Brain microvascular endothelial cell (primary cell): ENCODE results near the gene ASPHD2.
A peak's percentile ranks its signal among the peaks of the same experiment; 100 is the strongest.

Experiments
- DNase-seq: peaks from one replicate; pipeline ENCODE4 v3.0.0-alpha.2; 2020
- H3K27ac ChIP-seq: fragments of 250-450 bp; sonication (Bioruptor Pico); 2 replicates; pipeline ENCODE4 v1.5.1; 2020; ENCODE audit warnings: mild to moderate bottlenecking, moderate library complexity
- H3K27me3 ChIP-seq: fragments of 250-450 bp; sonication (Bioruptor Pico); replicated peaks from 2 replicates; pipeline ENCODE4 v1.5.1; 2020; ENCODE audit warnings: mild to moderate bottlenecking
- H3K36me3 ChIP-seq: fragments of 250-450 bp; sonication (Bioruptor Pico); replicated peaks from 2 replicates; pipeline ENCODE4 v1.5.1; 2020; ENCODE audit warnings: mild to moderate bottlenecking
- H3K4me3 ChIP-seq: 2 replicates; pipeline ENCODE4 v1.5.1; 2011; ENCODE audit warnings: low read depth, mild to moderate bottlenecking, control low read depth, low read length, moderate library complexity
- CTCF ChIP-seq: IDR thresholded peaks from 2 replicates; pipeline ENCODE4 v1.5.1; 2011; ENCODE audit warnings: low read depth, mild to moderate bottlenecking, moderate library complexity, low read length, control low read depth, inconsistent platforms; ENCODE audit errors: missing control alignments
- in situ Hi-C: cut with HindIII; loops from 2 replicates; pipeline ENCODE4 v1.10.0; 2017; ENCODE audit warnings: low sequenced_read_pairs, low pct_ligation_motif_present

Gene ASPHD2

GRCh38 chr22:26389125-26389524 lies 39.9 kb upstream of the ASPHD2 start:
- Histone ChIP-seq H3K27ac (no peak overlapping the region), H3K4me3 (no peak overlapping the region), H3K36me3 (no peaks in the 10 kb centered on the region), H3K27me3 (no peaks in the 10 kb centered on the region)
- DNase-seq = no peak
- in situ Hi-C loops = no loop called here
- no peak for TF ChIP-seq CTCF

GRCh38 chr22:26391091-26391490 lies 38.0 kb upstream of the ASPHD2 start:
- in situ Hi-C loops = no loop called here
- H3K27ac ChIP-seq = no peak overlapping the region
- no peaks in the 10 kb centered on the region for H3K36me3 ChIP-seq
- H3K27me3 ChIP-seq = no peaks in the 10 kb centered on the region
- no peak for DNase-seq
- no peak overlapping the region for H3K4me3 ChIP-seq
- no peak for TF ChIP-seq CTCF

- H3K36me3 ChIP-seq = no peaks in the 10 kb centered on the region
- no peak for TF ChIP-seq CTCF
- no peak overlapping the region for H3K27ac ChIP-seq
- DNase-seq = no peak
- no peak overlapping the region for H3K4me3 ChIP-seq
- in situ Hi-C loops = no loop called here
- no peaks in the 10 kb centered on the region for H3K27me3 ChIP-seq
Measured at GRCh38 chr22:26391623-26392022, 37.4 kb upstream of the ASPHD2 start.

- H3K4me3 ChIP-seq = no peak overlapping the region
- H3K27me3 ChIP-seq = no peaks in the 10 kb centered on the region
- H3K27ac ChIP-seq = no peak overlapping the region
- no peak for DNase-seq
- in situ Hi-C loops = no loop called here
- no peaks in the 10 kb centered on the region for H3K36me3 ChIP-seq
- TF ChIP-seq CTCF = peak; percentile 43
Measured at GRCh38 chr22:26393929-26394328, 35.1 kb upstream of the ASPHD2 start.

- Histone ChIP-seq H3K4me3 (no peak overlapping the region), H3K36me3 (no peaks in the 10 kb centered on the region), H3K27ac (no peak overlapping the region), H3K27me3 (no peaks in the 10 kb centered on the region)
- DNase-seq = no peak
- in situ Hi-C loops = no loop called here
- no peak for TF ChIP-seq CTCF
Measured at GRCh38 chr22:26394777-26395176, 34.3 kb upstream of the ASPHD2 start.

- DNase-seq = no peak
- H3K4me3 ChIP-seq = no peak overlapping the region
- no peak overlapping the region for H3K27ac ChIP-seq
- no peak for TF ChIP-seq CTCF
- in situ Hi-C loops = no loop called here
- no peaks in the 10 kb centered on the region for H3K36me3 ChIP-seq
- no peaks in the 10 kb centered on the region for H3K27me3 ChIP-seq
Measured at GRCh38 chr22:26395926-26396325, 33.1 kb upstream of the ASPHD2 start.
